BLaER1 treated with 17β-estradiol and CSF1 and Interleukin-3, amounts not matched to agents 10 nM and 100 nM (cell line): ENCODE measurements around the gene ESM1.

Source experiments
- H3K27ac ChIP-seq, 11 experiments: shearing (Covaris generic); formaldehyde crosslinking; 2 replicates each; pipeline ENCODE4 v1.8.1; 2022
- H3K27me3 ChIP-seq, 11 experiments: shearing (Covaris generic); formaldehyde crosslinking; 2 replicates each; pipeline ENCODE4 v1.8.1; 2022
- H3K36me3 ChIP-seq, 11 experiments: shearing (Covaris generic); formaldehyde crosslinking; 2 replicates each; pipeline ENCODE4 v1.8.1; 2022
- H3K4me1 ChIP-seq, 10 experiments: shearing (Covaris generic); formaldehyde crosslinking; 2 replicates each; pipeline ENCODE4 v1.8.1; 2022
- H3K4me2 ChIP-seq, 11 experiments: shearing (Covaris generic); formaldehyde crosslinking; 2 replicates each; pipeline ENCODE4 v1.8.1; 2022
- H3K4me3 ChIP-seq, 10 experiments: shearing (Covaris generic); formaldehyde crosslinking; 2 replicates each; pipeline ENCODE4 v1.8.1; 2022
- H3K9ac ChIP-seq, 11 experiments: shearing (Covaris generic); formaldehyde crosslinking; 2 replicates each; pipeline ENCODE4 v1.8.1; 2022
- H3K9me3 ChIP-seq, 11 experiments: shearing (Covaris generic); formaldehyde crosslinking; replicated peaks in 1 of 11; 2 replicates each; pipeline ENCODE4 v1.8.1; 2022
- H4K20me1 ChIP-seq, 11 experiments: shearing (Covaris generic); formaldehyde crosslinking; 2 replicates each; pipeline ENCODE4 v1.8.1; 2022
- Cebpa-rat ChIP-seq, 11 experiments: shearing (Covaris generic); IDR thresholded peaks; 2 replicates each; pipeline ENCODE4 v1.8.1; 2022

Gene ESM1

GRCh38 chr5:54991416-54991815 lies 6.0 kb upstream of the ESM1 start:
- Histone ChIP-seq H3K4me3 (no peak overlapping the region), H3K9ac (no peak overlapping the region), H3K27me3 (no peaks in the 10 kb centered on the region), H3K9me3 (peaks cover 0 to 6% (median 0%) of the 10 kb centered on the region in 11 experiments; a peak in 3 of 22 replicates), H3K4me1 (peaks cover 0 to 4% (median under 1%) of the 10 kb centered on the region in 10 experiments; a peak in 9 of 20 replicates), H4K20me1 (no peaks in the 10 kb centered on the region), H3K4me2 (no peak overlapping the region), H3K36me3 (no peaks in the 10 kb centered on the region), H3K27ac (no peak overlapping the region)
- no peak for TF ChIP-seq Cebpa-rat (IDR thresholded peaks at IDR 0.05)

- Histone ChIP-seq H3K36me3 (no peaks in the 10 kb centered on the region), H3K4me1 (peaks cover 0 to 9% (median 4%) of the 10 kb centered on the region in 10 experiments; a peak in 10 of 20 replicates), H3K27ac (no peak overlapping the region), H4K20me1 (no peaks in the 10 kb centered on the region), H3K4me2 (no peak overlapping the region), H3K9ac (no peak overlapping the region), H3K4me3 (no peak overlapping the region), H3K9me3 (peaks cover 0 to 6% (median 0%) of the 10 kb centered on the region in 11 experiments; a peak in 3 of 22 replicates), H3K27me3 (no peaks in the 10 kb centered on the region)
- no peak for TF ChIP-seq Cebpa-rat (IDR thresholded peaks at IDR 0.05)
These were observed 5.5 kb upstream of the ESM1 start for GRCh38 chr5:54990841-54991258.

GRCh38 chr5:54988817-54989216 lies 3.4 kb upstream of the ESM1 start:
- TF ChIP-seq Cebpa-rat (IDR thresholded peaks at IDR 0.05), result no peak
- H3K4me3 ChIP-seq, result no peak overlapping the region
- no peaks in the 10 kb centered on the region for H3K36me3 ChIP-seq
- H3K27ac ChIP-seq, result no peak overlapping the region
- H3K4me2 ChIP-seq, result no peak overlapping the region
- peaks cover 0 to 9% (median 4%) of the 10 kb centered on the region in 10 experiments; a peak in 10 of 20 replicates for H3K4me1 ChIP-seq
- H4K20me1 ChIP-seq, result no peaks in the 10 kb centered on the region
- H3K9ac ChIP-seq, result no peak overlapping the region
- peaks cover 0 to 9% (median 0%) of the 10 kb centered on the region in 11 experiments; a peak in 3 of 22 replicates for H3K9me3 ChIP-seq
- H3K27me3 ChIP-seq, result no peaks in the 10 kb centered on the region

- no peak overlapping the region for H3K27ac ChIP-seq
- H3K36me3 ChIP-seq, result no peaks in the 10 kb centered on the region
- H3K27me3 ChIP-seq, result no peaks in the 10 kb centered on the region
- no peaks in the 10 kb centered on the region for H4K20me1 ChIP-seq
- H3K4me3 ChIP-seq, result no peak overlapping the region
- H3K4me2 ChIP-seq, result no peak overlapping the region
- H3K9me3 ChIP-seq, result peaks cover 0 to 9% (median 0%) of the 10 kb centered on the region in 11 experiments; a peak in 3 of 22 replicates
- TF ChIP-seq Cebpa-rat (IDR thresholded peaks at IDR 0.05), result no peak
- no peak overlapping the region for H3K9ac ChIP-seq
- peaks cover 0 to 9% (median 4%) of the 10 kb centered on the region in 10 experiments; a peak in 10 of 20 replicates for H3K4me1 ChIP-seq
These were observed 2.8 kb upstream of the ESM1 start for GRCh38 chr5:54988218-54988617.

- Histone ChIP-seq H3K27ac (no peak overlapping the region), H3K9me3 (peaks cover 0 to 9% (median 0%) of the 10 kb centered on the region in 11 experiments; a peak in 3 of 22 replicates)
These were observed 869 bp upstream of the ESM1 start for GRCh38 chr5:54986269-54986654.

GRCh38 chr5:54981928-54982327 lies 3.5 kb downstream of the ESM1 start:
- H3K4me3 ChIP-seq, result no peak overlapping the region
- H3K27ac ChIP-seq, result no peak overlapping the region
- H3K36me3 ChIP-seq, result no peaks in the 10 kb centered on the region
- no peak for TF ChIP-seq Cebpa-rat (IDR thresholded peaks at IDR 0.05)
- no peaks in the 10 kb centered on the region for H4K20me1 ChIP-seq
- peaks cover 0 to 9% (median 0%) of the 10 kb centered on the region in 11 experiments; a peak in 3 of 22 replicates for H3K9me3 ChIP-seq
- no peak overlapping the region for H3K9ac ChIP-seq
- H3K27me3 ChIP-seq, result no peaks in the 10 kb centered on the region
- no peak overlapping the region for H3K4me2 ChIP-seq
- H3K4me1 ChIP-seq, result peaks cover 0 to 9% (median 4%) of the 10 kb centered on the region in 10 experiments; a peak in 10 of 20 replicates

More at GRCh38 chr5:54986269-54986654, 869 bp upstream of the ESM1 start:
- Histone ChIP-seq H4K20me1 (no peaks in the 10 kb centered on the region), H3K36me3 (no peaks in the 10 kb centered on the region), H3K27me3 (no peaks in the 10 kb centered on the region), H3K4me3 (no peak overlapping the region), H3K9ac (no peak overlapping the region), H3K4me2 (peak overlapping the region in 6 of 11 experiments; percentile 10 to 44 (median 34); a peak in 10 of 22 replicates), H3K4me1 (peaks cover 0 to 9% (median 4%) of the 10 kb centered on the region in 10 experiments; a peak in 10 of 20 replicates)
- no peak for TF ChIP-seq Cebpa-rat (IDR thresholded peaks at IDR 0.05)

- H4K20me1 ChIP-seq, result no peaks in the 10 kb centered on the region
- TF ChIP-seq Cebpa-rat (IDR thresholded peaks at IDR 0.05), result no peak
- no peak overlapping the region for H3K4me3 ChIP-seq
These were observed 9.7 kb downstream of the ESM1 start for GRCh38 chr5:54975701-54976100.

GRCh38 chr5:54969856-54970828 lies 15.3 kb downstream of the ESM1 start:
- Histone ChIP-seq H4K20me1 (no peaks in the 10 kb centered on the region), H3K27ac (no peak overlapping the region), H3K9me3 (peaks cover 12 to 40% (median 22%) of the 10 kb centered on the region in 11 experiments; a peak in 20 of 22 replicates), H3K4me2 (peak overlapping the region in 8 of 11 experiments; percentile 38 to 76 (median 53); a peak in 14 of 22 replicates), H3K4me3 (no peak overlapping the region), H3K36me3 (no peaks in the 10 kb centered on the region), H3K27me3 (no peaks in the 10 kb centered on the region), H3K4me1 (peaks cover 0 to 48% (median 26%) of the 10 kb centered on the region in 10 experiments; a peak in 14 of 20 replicates), H3K9ac (no peak overlapping the region)
- no peak for TF ChIP-seq Cebpa-rat (IDR thresholded peaks at IDR 0.05)

More at GRCh38 chr5:54975701-54976100, 9.7 kb downstream of the ESM1 start:
- H3K36me3 ChIP-seq, result no peaks in the 10 kb centered on the region
- H3K9ac ChIP-seq, result no peak overlapping the region
- peaks cover 0 to 11% (median 8%) of the 10 kb centered on the region in 10 experiments; a peak in 14 of 20 replicates for H3K4me1 ChIP-seq
- H3K27ac ChIP-seq, result no peak overlapping the region
- peaks cover 0 to 8% (median 0%) of the 10 kb centered on the region in 11 experiments; a peak in 3 of 22 replicates for H3K9me3 ChIP-seq
- no peaks in the 10 kb centered on the region for H3K27me3 ChIP-seq
- no peak overlapping the region for H3K4me2 ChIP-seq

GRCh38 chr5:54969242-54969641 lies 16.2 kb downstream of the ESM1 start:
- peak overlapping the region in 7 of 11 experiments; percentile 38 to 76 (median 53); a peak in 12 of 22 replicates for H3K4me2 ChIP-seq
- no peak overlapping the region for H3K4me3 ChIP-seq
- peaks cover 0 to 57% (median 27%) of the 10 kb centered on the region in 10 experiments; a peak in 14 of 20 replicates for H3K4me1 ChIP-seq
- no peak for TF ChIP-seq Cebpa-rat (IDR thresholded peaks at IDR 0.05)
- H4K20me1 ChIP-seq, result no peaks in the 10 kb centered on the region
- H3K36me3 ChIP-seq, result no peaks in the 10 kb centered on the region
- no peak overlapping the region for H3K9ac ChIP-seq
- H3K27ac ChIP-seq, result no peak overlapping the region
- no peaks in the 10 kb centered on the region for H3K27me3 ChIP-seq
- H3K9me3 ChIP-seq, result peaks cover 19 to 43% (median 31%) of the 10 kb centered on the region in 11 experiments; a peak in 21 of 22 replicates
